ENCODE results near the gene FHIT. TPM values are rescaled to one million over a fixed set of nuclear protein-coding genes. Genes with fewer than 3 reads are reported as not detected.
"Not testable (repeated sequence)": the region's sequence is repeated elsewhere in the genome, so short reads cannot be mapped to it uniquely, and the experiment has no call there.

FHIT gene
- total and polyA plus RNA-seq, 10 of the 15 experiments (the other 5 are each of a cell fraction or from before 2014, with no cell fraction given) = 4.2 to 14.9 (median 9.4) TPM

DNA sequence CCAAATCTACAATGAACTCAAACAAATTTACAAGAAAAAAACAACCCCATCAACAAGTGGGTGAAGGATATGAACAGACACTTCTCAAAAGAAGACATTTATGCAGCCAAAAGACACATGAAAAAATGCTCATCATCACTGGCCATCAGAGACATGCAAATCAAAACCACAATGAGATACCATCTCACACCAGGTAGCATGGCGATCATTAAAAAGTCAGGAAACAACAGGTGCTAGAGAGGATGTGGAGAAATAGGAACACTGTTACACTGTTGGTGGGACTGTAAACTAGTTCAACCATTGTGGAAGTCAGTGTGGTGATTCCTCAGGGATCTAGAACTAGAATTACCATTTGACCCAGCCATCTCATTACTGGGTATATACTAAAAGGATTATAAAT lies 61.0 kb downstream of the FHIT start:
- RAD21 ChIA-PET (ENCODE audit: unreplicated experiment); H3K27ac ChIP-seq (ENCODE audit: control insufficient read depth, insufficient read depth); CTCF ChIA-PET; H3K27me3 ChIP-seq (replicated peaks in 1 of 2; ENCODE audit: control insufficient read depth in 2 of 2, insufficient read depth in 2 of 2, low read length in 1 of 2); BruUV-seq (replicated peaks); H3K9ac ChIP-seq (ENCODE audit: control insufficient read depth, insufficient read depth, low read length); POLR2A ChIA-PET; intact Hi-C loops (cut with micrococcal nuclease; ENCODE audit: unreplicated experiment); H2AFZ ChIP-seq (ENCODE audit: control insufficient read depth, low read depth, low read length); H3K36me3 ChIP-seq (ENCODE audit: control insufficient read depth in 2 of 2, insufficient read depth in 2 of 2, low read length in 1 of 2); H3K4me3 ChIP-seq; H3K4me2 ChIP-seq (ENCODE audit: control insufficient read depth, insufficient read depth); H3K79me2 ChIP-seq (ENCODE audit: control insufficient read depth, insufficient read depth, low read length); H4K20me1 ChIP-seq (ENCODE audit: control insufficient read depth, insufficient read depth); H3K9me3 ChIP-seq (replicated peaks; ENCODE audit: control insufficient read depth, insufficient read depth, low read length); FAIRE-seq; H3K4me1 ChIP-seq (ENCODE audit: control insufficient read depth, insufficient read depth, low read length); DNase-seq (ENCODE audit: low read depth, low spot score); in situ Hi-C loops (cut with MboI); SMC1A ChIA-PET (ENCODE audit: uncharacterized antibody, unreplicated experiment); ATAC-seq: not testable (repeated sequence)
- 86% methylated on average over 1 of the region's 1 CpG for WGBS (ENCODE audit: insufficient coverage, insufficient replicate concordance, low lambda C conversion rate, missing lambda C conversion rate)

- FAIRE-seq = no peak
- intact Hi-C loops (cut with micrococcal nuclease; ENCODE audit: unreplicated experiment) = no loop called here
- RAD21 ChIA-PET (ENCODE audit: unreplicated experiment) = no interaction called here
Measured at GRCh38 chr3:61186030-61186429, 65.2 kb downstream of the FHIT start.

More at GRCh38 chr3:61186030-61186429, 65.2 kb downstream of the FHIT start:
- Histone ChIP-seq H3K4me2 (ENCODE audit: control insufficient read depth, insufficient read depth) (no peak overlapping the region), H3K4me3 (no peak overlapping the region), H3K9me3 (replicated peaks; ENCODE audit: control insufficient read depth, insufficient read depth, low read length) (no peaks in the 10 kb centered on the region), H3K27me3 (replicated peaks in 1 of 2; ENCODE audit: control insufficient read depth in 2 of 2, insufficient read depth in 2 of 2, low read length in 1 of 2) (no peaks in the 10 kb centered on the region), H3K4me1 (ENCODE audit: control insufficient read depth, insufficient read depth, low read length) (peaks cover 20% of the 10 kb centered on the region), H3K36me3 (ENCODE audit: control insufficient read depth in 2 of 2, insufficient read depth in 2 of 2, low read length in 1 of 2) (no peaks in the 10 kb centered on the region), H2AFZ (ENCODE audit: control insufficient read depth, low read depth, low read length) (no peak overlapping the region), H3K27ac (ENCODE audit: control insufficient read depth, insufficient read depth) (no peak overlapping the region), H4K20me1 (ENCODE audit: control insufficient read depth, insufficient read depth) (no peaks in the 10 kb centered on the region; the same call in 1 of the 2 replicates), H3K79me2 (ENCODE audit: control insufficient read depth, insufficient read depth, low read length) (no peaks in the 10 kb centered on the region), H3K9ac (ENCODE audit: control insufficient read depth, insufficient read depth, low read length) (no peak overlapping the region)
- ATAC-seq (no peak), DNase-seq (ENCODE audit: low read depth, low spot score) (no peak)
- BruUV-seq (replicated peaks) = no TSS peak
- 92% methylated on average over 3 of the region's 3 CpGs for WGBS (ENCODE audit: insufficient coverage, insufficient replicate concordance, low lambda C conversion rate, missing lambda C conversion rate)
- POLR2A ChIA-PET = no interaction called here
- TF ChIP-seq SP1 (IDR thresholded peaks at IDR 0.05; ENCODE audit: low read depth, low read length) (no peak), E2F8 (IDR thresholded peaks at IDR 0.05; ENCODE audit: low read depth, partially characterized antibody) (no peak), PAX5 (IDR thresholded peaks at IDR 0.05; ENCODE audit: borderline replicate concordance, low read depth, low read length) (no peak), CHD2 (IDR thresholded peaks at IDR 0.05; ENCODE audit: borderline replicate concordance, low read depth, low read length) (no peak), ZNF24 (IDR thresholded peaks at IDR 0.05) (no peak), IKZF2 (IDR thresholded peaks at IDR 0.05) (no peak), CHD1 (IDR thresholded peaks at IDR 0.05; ENCODE audit: low read depth, low read length) (no peak), JUND (IDR thresholded peaks at IDR 0.05; ENCODE audit: low read depth, low read length) (no peak), IRF4 (IDR thresholded peaks at IDR 0.05; ENCODE audit: low read depth, low read length) (no peak), RBBP5 (conservative IDR thresholded peaks at IDR 0.05) (no peak), ETV6 (conservative IDR thresholded peaks at IDR 0.05 in 1 of 2, IDR thresholded peaks at IDR 0.05 in 1 of 2; ENCODE audit: borderline replicate concordance in 1 of 2, low read depth in 1 of 2) (no peak), HDAC2 (IDR thresholded peaks at IDR 0.05) (no peak), BRCA1 (IDR thresholded peaks at IDR 0.05; ENCODE audit: low read depth, low read length) (no peak), MYC (IDR thresholded peaks at IDR 0.05; ENCODE audit: insufficient read depth, insufficient read length, insufficient replicate concordance, low read length, severe bottlenecking) (no peak), RUNX3 (IDR thresholded peaks at IDR 0.05; ENCODE audit: low read length) (no peak), PML (IDR thresholded peaks at IDR 0.05; ENCODE audit: low read length) (no peak), MTA3 (IDR thresholded peaks at IDR 0.05; ENCODE audit: borderline replicate concordance, low read length) (no peak), YY1 (IDR thresholded peaks at IDR 0.05; ENCODE audit: low read depth, low read length) (no peak), GABPA (IDR thresholded peaks at IDR 0.05; ENCODE audit: low read depth) (no peak), SMAD5 (IDR thresholded peaks at IDR 0.05; ENCODE audit: low read depth) (no peak)
- SMC1A ChIA-PET (ENCODE audit: uncharacterized antibody, unreplicated experiment) = interaction anchor here (1.2 kb wide), 1 partner anchor 66 kb away, joined by 3 read pairs; no protein-coding TSS in a partner anchor
- CTCF ChIA-PET = no interaction called here
- in situ Hi-C loops (cut with MboI) = no loop called here
